GDM1 (cell line): ENCODE measurements around the gene TYMP.

Source experiments
- DNase-seq: peaks from one replicate; lab custom pipeline; 2025; lab: John Stamatoyannopoulos, UW

The TYMP gene, protein sequence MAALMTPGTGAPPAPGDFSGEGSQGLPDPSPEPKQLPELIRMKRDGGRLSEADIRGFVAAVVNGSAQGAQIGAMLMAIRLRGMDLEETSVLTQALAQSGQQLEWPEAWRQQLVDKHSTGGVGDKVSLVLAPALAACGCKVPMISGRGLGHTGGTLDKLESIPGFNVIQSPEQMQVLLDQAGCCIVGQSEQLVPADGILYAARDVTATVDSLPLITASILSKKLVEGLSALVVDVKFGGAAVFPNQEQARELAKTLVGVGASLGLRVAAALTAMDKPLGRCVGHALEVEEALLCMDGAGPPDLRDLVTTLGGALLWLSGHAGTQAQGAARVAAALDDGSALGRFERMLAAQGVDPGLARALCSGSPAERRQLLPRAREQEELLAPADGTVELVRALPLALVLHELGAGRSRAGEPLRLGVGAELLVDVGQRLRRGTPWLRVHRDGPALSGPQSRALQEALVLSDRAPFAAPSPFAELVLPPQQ

DNA sequence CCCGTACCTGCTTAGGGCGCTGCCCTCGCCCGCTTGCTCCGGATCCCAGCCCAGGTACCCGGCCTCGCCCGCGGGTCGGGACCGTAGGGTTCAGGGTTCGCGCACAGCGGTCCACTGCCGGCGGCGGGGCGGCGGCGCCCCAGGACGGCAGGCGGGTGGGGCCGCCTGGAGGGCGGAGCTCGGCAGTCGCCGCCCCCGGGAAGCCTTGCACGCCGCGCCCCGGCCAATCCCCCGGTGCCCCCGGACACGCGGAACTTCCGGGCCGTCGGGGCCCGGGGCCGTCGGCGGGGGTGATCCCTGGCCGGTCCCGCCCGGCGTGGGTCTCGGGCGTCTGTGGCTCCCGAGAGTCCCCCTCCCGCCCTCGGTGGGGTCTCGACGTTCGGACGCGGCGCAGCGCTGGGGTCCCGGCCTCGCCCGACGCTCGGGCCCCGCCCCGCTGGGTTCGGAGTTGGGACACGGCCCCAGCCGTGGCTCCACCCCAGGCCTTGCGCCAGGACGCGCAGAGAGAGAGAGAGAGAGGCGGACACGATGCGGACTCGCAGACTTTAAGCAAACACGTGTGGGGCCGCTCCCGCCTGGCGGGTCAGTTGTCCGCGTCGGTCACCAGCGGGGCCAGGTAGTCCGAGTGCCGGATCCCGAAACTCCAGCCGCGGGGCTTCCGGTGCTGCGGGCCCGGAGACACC, at the start of gene TYMP:
TSS of gene TYMP (minus strand) at position 116 of the 683 bp plus-strand sequence. CDS start 303 bp downstream, outside the sequence.
- no peak for DNase-seq

DNA sequence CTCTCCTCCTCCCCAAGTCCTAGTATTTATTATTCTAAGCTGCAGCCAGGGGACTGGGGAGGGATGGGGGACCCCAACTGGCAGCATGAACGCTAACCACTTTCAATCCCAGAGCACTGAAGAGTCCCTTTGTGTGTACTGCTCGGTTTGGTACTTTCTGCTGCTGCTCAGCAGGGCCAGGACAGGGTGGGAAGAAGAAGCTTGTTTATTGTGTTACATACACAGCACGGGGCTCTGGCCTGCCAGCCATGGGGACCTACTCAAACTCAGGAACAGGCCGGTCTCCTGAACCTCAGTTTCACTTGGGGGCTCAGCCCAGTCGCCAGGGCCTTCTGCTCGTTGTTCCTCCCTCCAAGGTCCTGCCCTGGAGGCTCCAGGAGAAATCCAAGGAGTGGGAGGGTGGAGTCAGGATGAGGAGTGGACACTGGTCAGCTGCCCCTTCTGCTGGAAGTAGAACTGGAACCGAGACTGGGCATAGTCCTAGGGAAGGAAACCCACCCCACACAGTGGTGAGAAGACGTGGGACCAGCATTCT, 49.0 kb upstream of the TYMP start:
- DNase-seq, result no peak

DNA sequence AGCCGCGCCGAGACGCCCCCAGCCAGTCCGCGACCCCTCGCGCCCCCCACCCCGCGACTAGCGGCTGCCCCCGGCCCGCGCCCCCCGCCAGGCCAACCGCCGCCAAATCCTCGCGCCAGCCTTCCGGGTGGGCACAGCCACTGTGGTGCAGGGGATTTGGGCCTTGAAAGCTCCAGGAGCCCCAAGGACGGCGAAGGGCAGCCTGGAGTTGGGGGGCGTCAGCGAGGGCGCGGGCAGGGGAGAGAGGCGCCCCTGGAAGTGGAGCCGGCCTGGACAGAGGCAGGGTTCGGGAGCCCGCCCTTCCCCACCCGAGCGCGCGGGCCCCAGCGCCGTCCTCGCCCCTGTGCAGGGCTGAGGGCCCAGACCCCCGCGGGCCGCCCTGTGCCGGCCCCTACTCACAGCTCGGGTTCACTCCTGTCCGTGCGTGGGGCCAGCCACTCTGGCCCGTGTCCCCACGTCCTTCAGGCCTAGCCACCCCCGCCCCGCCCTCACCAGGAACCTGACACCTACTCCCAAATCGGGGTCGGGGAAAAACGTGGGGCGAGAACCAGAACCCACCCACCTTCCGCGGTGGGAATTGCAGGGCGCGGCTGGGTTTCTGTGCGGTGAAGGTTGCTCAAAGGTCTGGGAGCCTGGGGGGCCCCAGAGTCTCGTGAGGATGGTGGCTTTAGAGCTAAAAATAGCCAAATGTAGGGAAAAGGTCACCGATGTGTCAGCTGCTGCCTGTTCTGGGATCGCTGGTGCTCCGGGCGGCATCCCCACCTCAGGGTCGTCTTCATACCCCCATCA, 48.4 kb upstream of the TYMP start, which contains the start of gene CPT1B:
TSS of gene CPT1B (minus strand) at position 441 of the 789 bp plus-strand sequence. CDS start 512 bp downstream, outside the sequence.
- no peak for DNase-seq

DNA sequence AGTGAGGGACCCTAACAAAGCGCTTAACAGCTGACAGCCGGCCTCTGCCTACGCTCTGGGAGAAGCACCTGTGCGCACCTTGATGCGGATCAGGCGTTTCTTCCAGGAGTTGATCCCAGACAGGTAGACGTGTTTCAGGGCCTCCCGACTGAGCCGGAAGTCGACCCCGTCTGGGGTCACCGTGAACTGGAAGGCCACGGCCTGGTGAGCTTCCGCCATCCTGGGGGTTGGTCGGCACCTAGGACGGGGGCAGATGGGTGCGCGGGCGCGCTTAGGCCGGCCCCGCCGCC, 47.8 kb upstream of the TYMP start:
- DNase-seq, result no peak

DNA sequence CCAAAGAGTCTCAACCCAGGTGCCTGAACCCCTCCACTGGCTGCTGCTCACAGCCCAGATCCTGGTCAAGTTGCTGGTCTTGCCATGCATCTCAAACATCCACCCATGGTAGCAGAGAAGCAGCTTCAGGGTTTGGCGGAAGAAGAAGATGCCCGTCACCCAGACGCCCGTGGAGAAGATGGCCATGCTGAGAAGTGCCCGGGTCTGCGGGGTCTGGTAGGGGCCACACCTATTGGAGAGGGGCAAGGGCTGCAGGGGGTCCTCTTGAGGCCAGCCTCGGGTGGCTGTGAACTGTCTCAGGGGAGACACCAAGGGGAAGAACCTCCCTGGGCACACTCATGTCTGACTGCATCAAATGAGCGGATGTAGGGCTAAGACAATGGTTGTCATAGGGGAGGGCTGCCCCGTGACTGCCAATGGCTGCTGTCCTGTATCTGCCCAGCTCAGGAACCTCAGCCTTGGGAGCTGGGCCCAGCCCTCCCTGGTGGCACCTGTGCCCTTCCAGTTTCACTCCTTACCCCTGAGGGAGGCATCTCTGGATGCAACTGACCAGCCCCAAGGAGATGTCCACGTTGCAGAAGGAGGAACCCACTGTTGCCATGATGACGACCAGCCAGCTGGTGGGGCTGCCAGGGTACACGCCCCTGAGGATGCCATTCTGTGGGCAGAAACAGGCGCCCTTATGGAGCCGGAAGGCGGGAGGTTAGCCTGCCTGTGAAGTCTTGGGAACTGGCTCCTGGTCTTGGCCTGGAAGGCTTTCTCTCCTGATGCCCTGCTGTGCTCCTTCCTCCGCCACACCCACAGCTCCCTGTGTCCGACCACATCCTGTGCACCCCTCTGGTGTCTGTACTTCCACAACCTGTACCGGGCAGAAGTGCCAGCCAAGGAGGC, 47.2 kb upstream of the TYMP start:
- DNase-seq, result no peak

DNA sequence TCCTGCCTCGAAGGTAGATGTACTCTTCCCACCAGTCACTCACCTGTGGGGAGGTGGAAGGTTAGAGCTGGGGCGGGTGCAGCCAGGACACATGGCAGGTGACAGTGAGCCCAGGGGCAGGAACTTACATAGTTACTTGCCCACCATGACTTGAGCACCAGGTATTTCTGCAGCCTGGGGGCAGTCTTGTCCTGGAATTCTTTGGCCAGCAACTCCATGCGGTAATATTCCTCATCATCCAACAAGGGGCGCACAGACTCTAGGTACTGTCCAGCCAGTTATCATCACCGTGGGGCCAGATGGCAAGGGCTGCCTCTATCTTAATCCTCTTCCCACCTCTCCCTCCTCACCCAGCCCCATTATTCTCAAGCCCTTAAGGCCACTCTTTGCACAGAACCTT, 46.3 kb upstream of the TYMP start:
- DNase-seq, result no peak

DNA sequence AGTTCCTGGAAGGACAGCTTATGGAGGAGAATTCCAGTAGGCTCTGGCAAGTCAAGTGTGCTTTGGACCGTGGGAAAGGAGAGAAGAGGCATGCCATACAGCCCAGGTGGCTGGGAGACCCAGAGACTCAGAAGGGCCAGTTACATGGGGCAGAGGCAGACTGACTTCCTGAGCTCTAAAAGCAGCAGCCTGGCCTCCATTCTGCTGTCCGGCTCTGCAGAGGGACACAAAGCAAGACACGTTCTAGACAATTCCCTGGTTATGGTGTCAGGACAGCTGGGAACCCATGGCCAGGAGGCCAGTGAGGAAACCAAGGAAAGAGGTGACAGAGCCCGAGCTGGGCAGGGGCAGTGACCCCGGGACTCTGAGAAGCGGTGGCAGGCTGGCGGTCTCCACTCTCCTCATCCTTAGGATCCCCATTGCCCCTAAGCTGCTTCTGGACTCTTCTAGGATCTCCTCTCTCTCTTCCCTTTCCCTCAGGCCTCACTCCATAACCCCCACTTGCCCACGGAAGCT, 45.7 kb upstream of the TYMP start:
- DNase-seq, result no peak

DNA sequence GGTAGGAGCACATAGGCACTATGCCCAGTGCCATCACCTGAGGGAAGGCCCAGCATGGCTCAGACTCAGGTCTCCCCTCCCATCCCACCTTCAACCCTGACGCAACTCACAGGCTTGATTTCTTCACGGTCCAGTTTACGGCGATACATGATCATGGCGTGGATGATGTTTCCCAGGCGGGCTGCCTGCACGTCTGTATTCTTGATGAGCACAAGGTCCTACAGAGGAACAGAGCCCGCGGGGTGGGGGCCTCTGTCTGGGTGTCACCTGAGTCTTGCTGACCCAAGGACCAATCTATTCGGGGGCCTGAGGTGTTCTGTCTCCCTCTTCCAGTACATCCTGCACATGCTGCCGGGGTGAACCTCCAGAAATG, 44.6 kb upstream of the TYMP start:
- DNase-seq, result no peak

DNA sequence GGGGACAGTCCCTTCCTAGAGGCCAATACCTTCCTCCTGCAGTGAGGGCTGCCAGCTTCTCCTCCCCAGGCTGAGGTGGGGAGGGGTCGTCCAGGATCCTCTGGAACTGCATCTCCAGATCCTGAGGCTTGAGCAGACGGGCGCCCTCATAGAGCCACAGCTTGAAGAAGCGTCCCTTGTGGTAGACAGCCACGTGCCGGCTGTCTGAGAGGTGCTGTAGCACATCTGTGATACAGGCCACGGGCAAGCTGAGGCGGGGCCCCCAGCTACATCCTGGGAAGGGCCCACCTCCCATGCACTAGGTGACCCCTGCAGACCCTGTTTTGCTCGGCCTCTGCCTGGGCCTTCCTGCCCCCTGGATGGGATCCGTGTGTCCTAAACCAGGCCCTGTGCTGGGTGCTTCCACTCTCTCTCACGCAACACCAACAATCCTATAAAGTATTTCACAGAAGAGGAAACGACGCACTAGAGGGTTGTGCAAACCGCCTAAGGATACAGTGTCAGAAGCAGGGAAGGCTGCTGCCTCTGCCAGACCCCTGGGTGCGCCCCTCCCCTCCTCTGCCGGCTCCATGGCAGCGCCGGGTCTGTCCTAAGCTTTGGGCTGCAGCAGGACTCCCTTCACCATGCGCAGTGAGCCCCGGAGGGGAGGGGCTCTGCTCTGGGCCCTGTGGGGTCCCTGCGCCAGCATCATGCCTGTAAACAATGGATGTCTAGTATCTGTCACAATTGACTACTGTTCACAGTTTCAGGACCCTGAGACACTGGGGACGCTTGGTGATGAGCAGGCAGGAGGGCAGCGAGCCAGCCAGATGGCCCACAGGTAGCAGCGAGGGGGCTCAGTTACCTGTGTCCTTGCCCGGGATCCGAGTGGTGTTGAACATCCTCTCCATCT, 43.9 kb upstream of the TYMP start:
- no peak for DNase-seq

DNA sequence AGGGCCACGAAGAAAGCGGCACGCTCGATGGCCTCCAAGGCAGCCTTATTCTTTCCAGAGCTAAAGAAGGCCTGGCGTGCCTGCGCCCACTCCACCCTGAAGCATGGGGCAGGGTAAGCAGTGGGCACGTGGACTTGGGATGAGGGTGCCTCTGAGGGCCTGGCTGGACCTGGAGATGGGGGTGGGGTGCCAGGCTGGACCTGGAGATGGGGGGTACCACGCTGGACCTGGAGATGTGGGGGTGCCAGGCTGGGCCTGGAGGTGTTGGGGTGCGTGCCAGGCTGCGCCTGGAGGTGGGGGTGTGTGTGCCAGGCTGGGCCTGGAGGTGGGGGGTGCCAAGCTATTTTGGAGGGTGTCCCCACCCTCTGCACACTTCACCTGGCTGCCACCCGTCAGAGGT, 43.2 kb upstream of the TYMP start:
- no peak for DNase-seq

DNA sequence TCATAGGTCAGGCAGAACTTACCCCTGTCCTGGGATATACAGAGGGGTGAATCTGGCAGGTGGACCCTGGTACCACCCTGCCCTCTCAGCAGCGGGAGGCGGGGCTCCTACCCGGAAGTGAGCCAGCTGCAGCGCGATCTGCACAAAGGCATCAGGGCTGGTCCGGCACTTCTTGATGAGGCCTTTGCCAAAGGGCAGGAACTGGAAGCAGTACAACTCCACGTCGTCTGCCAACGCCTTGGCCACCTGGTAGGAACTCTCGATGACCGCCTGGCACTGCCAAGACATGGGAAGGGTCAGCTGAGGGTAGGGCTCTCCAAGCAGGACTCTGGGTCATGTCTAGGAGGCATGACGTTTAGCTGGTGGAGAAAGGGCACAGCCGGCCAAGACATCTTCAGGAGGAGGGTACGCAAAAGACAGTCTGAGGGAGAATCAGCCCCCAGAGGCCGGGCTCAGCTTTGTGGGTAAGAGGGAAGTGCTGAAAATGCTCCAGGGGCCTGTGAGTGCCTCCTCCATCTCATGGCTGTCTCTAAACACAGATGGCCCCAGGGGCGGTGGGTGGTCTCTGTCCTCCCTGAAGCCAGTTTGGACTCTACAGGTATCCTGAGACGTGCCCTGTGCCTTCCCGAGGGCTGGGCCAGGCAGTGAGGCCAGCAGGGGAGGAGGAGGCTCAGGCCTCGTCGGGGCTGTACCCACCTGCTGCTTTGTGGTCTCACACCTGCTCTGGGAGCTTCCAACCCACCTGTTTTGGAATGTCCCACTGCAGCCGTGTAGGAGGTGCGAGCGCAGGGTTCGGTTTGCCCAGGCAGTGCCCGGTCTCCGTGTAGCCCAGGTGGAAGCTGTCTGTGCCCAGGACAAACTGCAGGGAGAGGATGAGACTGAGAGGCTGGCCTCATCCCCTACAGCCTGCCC, 41.7 kb upstream of the TYMP start:
- DNase-seq, result no peak

DNA sequence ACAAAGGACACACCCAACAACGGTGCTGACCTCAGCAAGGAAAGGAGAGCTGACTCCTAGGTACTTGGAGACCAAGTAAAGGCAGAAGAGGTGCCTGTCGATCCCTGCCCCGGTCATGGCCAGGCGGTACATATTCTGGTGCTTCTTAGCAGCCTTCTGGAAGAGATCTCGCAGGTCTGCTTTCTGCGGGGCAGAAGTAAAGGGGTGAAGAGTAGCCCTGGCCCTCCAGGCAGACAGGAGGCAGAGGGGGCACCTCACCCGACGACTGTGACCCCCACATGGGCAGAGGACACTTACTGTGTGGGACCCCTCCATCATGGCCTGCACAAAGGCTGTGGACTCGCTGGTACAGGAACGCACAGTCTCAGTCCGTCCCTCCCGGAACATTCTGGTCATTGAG, 41.0 kb upstream of the TYMP start:
- no peak for DNase-seq

DNA sequence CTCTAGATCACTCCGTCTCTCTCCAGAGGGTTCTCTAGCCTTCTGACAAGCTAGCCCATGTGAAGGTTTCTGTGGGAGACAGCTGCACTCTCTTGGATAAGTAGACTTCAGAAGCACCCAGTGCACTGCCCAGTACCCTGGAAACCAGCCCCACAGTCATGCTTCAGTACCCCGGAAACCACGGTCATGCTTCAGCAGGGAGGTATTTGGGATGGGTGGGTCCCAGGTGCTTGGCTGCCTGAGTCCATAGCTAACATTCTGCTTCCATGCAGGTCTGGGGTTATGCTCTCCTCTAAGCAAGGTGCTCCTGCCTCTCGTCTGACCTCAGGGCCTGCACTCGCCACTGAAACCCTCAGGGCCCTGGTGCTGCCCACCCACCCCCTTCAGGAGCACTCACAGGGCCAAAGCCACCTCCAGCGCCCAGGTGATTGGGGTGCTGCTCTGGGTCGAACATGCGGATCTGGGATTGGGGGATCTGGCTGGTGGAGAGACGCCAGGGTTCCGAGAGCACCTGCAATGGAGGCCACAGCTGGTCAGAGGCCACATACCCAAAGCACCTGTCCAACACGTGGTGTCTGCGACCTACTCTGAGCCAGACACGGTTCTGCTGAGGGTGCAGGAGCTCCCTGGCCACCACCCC, 40.2 kb upstream of the TYMP start:
- DNase-seq, result no peak

DNA sequence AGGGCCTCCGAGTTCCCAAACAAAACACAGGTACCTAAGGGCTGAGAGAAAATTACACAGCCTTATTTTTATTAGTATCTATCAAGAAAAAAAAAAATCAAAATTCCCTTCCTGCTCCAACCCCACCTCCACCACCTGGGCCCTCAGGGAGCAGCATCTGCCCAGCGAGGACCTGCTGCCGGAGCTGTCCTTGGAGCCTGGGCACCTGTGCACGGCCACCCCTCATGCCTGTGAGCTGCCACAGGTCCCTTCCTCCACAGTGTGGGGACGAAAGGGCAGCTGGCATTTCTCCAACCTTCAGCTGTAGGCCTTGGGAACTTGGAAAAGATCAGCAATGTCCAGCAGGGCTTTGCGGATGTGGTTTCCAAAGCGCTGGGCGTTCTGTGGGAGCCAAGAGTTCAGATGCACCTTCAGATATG, 39.2 kb upstream of the TYMP start:
- no peak for DNase-seq

DNA sequence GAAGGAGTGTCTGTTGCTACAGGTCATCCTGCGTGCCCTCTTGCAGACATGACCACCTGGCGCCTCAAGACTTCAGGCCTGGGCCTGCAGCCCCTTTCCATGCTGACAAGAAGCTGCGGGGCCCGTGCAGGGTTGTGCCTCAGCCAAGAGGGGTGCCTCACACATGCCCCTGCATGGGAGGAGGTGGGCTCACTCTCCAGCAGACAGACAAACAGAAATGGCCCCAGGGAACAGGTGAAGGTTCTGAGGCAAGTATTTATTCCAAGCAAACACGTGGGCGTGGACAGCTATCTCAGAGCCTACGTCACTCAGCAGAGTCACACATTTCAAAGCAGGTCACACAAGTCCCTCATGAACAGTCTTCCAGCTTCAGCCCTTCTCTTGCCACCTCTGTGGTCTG, 38.8 kb upstream of the TYMP start:
- DNase-seq, result no peak

DNA sequence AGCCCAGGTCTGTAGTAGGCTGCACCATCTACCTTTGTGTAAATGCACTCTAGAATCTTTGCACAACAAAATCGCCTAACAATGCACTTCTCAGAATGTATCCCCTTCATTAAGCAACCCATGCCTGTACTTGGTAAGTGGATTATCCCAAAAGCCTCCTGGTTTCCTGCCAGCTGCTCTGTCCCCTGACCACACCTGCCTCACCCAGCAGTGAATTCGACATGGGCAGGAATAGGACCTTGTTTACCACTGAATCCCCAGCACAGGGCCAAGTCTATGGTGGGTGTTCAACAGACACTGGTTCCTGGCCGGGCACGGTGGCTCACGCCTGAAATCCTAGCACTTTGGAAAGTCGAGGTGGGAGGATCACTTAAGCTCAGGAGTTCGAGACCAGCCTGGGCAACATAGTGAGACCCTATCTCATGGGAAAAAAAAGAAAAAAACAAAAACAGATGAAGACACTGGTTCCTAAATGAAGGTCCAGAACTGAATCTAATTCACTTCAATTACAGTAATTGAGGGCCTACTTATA, 38.0 kb upstream of the TYMP start:
- no peak for DNase-seq

DNA sequence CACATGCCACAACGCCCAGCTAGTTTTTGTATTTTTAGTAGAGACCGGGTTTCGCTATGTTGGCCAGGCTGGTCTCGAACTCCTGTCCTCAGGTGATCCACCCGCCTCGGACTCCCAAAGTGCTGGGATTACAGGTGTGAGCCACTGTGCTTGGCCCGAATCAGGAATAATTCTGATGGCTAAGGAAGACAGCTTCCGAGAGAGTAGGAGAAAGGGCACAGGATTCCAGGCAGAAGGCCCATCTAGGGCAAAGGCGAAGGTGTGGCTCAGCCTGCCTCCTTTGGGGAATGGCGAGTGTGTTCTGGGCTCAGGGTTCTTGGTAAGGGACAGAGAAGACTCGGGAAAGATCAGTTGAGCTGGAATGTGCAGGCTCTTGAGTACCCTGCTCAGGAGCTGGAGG, 34.5 kb upstream of the TYMP start:
- DNase-seq, result no peak

DNA sequence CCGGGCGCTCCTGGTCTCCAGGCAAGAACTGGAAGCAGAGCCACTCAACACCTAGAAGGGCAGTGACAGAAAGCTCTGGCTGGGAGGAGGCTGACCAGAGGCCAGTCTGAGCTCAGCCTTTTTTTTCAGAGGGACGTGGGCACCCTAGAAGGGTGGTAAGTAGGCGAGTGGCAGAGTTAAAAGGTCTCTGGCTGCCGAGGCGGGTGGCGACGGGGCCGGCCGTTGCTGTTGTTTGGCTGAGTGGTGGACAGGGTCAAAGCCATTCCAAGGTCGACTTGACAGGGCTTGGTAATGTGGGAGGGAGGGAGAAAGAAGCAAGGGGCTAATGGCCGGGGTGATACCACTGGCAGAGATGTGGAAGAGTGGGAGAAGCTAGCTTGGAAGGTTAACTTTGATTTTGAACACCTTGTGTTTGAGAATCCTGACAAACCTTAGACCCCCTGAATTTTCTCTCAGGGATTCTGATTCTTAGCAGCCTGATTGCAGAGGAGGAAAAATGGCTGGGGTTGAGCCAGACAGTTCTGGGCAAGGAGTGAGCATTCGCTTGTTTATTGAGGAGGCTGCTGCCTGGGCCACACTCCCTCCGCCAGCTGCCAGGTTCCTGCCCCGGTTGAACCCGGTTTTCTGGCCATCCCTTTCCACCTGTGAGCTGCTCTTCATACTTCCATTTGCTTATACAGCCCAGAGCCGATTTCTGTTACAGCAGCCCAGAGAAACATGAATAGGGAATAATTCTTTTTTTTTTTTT, 33.8 kb upstream of the TYMP start:
- no peak for DNase-seq
